ENCODE measurements around the gene PLEKHA4. TPM values are rescaled to one million over a fixed set of nuclear protein-coding genes. Genes with fewer than 3 reads are reported as not detected.

The PLEKHA4 gene
- total and polyA plus RNA-seq, 9 of the 15 experiments (the other 6 are each of a cell fraction or from before 2014, with no cell fraction given): 0.07 to 30.8 (median 11.4) TPM

DNA sequence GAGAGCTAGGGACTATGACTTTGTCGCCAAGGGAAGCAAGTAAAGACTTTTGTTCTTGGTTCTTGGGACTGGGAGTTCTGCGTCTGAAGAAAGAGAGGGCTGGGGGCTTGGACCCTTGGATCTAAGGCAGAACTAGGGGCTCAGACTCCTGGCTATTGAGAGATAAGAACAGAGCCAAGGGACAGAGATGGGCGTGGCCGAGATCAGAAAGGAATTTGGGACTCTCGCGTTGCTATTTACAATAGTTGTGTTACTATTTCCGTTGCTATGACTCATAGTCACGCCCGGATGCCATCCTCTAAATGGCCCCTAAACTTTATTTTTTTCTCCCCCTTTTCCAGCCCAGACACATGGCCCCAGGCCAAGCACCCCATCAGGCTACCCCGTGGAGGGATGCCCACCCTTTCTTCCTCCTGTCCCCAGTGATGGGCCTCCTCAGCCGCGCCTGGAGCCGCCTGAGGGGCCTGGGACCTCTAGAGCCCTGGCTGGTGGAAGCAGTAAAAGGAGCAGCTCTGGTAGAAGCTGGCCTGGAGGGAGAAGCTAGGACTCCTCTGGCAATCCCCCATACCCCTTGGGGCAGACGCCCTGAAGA lies 4.6 kb upstream of the PLEKHA4 start (continued):
- TF ChIP-seq, protein P1, sequence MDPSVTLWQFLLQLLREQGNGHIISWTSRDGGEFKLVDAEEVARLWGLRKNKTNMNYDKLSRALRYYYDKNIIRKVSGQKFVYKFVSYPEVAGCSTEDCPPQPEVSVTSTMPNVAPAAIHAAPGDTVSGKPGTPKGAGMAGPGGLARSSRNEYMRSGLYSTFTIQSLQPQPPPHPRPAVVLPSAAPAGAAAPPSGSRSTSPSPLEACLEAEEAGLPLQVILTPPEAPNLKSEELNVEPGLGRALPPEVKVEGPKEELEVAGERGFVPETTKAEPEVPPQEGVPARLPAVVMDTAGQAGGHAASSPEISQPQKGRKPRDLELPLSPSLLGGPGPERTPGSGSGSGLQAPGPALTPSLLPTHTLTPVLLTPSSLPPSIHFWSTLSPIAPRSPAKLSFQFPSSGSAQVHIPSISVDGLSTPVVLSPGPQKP (CRISPR knock-in tag; IDR thresholded peaks at IDR 0.05): no peak
- no peak for TF ChIP-seq ZNF766 (CRISPR knock-in tag; conservative IDR thresholded peaks at IDR 0.05)
- TF ChIP-seq ZNF408 (CRISPR knock-in tag; IDR thresholded peaks at IDR 0.05; ENCODE audit: low read depth): no peak
- TF ChIP-seq, protein P2, sequence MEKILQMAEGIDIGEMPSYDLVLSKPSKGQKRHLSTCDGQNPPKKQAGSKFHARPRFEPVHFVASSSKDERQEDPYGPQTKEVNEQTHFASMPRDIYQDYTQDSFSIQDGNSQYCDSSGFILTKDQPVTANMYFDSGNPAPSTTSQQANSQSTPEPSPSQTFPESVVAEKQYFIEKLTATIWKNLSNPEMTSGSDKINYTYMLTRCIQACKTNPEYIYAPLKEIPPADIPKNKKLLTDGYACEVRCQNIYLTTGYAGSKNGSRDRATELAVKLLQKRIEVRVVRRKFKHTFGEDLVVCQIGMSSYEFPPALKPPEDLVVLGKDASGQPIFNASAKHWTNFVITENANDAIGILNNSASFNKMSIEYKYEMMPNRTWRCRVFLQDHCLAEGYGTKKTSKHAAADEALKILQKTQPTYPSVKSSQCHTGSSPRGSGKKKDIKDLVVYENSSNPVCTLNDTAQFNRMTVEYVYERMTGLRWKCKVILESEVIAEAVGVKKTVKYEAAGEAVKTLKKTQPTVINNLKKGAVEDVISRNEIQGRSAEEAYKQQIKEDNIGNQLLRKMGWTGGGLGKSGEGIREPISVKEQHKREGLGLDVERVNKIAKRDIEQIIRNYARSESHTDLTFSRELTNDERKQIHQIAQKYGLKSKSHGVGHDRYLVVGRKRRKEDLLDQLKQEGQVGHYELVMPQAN (IDR thresholded peaks at IDR 0.05; ENCODE audit: borderline replicate concordance): no peak; the same call in 1 of the 2 replicates
- TF ChIP-seq ASH1L (IDR thresholded peaks at IDR 0.05; ENCODE audit: borderline replicate concordance, low read depth, partially characterized antibody): no peak
- TF ChIP-seq, protein P3, sequence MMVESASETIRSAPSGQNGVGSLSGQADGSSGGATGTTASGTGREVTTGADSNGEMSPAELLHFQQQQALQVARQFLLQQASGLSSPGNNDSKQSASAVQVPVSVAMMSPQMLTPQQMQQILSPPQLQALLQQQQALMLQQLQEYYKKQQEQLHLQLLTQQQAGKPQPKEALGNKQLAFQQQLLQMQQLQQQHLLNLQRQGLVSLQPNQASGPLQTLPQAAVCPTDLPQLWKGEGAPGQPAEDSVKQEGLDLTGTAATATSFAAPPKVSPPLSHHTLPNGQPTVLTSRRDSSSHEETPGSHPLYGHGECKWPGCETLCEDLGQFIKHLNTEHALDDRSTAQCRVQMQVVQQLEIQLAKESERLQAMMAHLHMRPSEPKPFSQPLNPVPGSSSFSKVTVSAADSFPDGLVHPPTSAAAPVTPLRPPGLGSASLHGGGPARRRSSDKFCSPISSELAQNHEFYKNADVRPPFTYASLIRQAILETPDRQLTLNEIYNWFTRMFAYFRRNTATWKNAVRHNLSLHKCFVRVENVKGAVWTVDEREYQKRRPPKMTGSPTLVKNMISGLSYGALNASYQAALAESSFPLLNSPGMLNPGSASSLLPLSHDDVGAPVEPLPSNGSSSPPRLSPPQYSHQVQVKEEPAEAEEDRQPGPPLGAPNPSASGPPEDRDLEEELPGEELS (CRISPR knock-in tag; IDR thresholded peaks at IDR 0.05; ENCODE audit: borderline replicate concordance): no peak
- TF ChIP-seq FOXK1 (CRISPR knock-in tag; IDR thresholded peaks at IDR 0.05; ENCODE audit: borderline replicate concordance): no peak
- TF ChIP-seq ZNF24 (IDR thresholded peaks at IDR 0.05): no peak
- no peak for TF ChIP-seq HCFC1 (IDR thresholded peaks at IDR 0.05; ENCODE audit: low read depth, low read length)
- TF ChIP-seq, protein P4, sequence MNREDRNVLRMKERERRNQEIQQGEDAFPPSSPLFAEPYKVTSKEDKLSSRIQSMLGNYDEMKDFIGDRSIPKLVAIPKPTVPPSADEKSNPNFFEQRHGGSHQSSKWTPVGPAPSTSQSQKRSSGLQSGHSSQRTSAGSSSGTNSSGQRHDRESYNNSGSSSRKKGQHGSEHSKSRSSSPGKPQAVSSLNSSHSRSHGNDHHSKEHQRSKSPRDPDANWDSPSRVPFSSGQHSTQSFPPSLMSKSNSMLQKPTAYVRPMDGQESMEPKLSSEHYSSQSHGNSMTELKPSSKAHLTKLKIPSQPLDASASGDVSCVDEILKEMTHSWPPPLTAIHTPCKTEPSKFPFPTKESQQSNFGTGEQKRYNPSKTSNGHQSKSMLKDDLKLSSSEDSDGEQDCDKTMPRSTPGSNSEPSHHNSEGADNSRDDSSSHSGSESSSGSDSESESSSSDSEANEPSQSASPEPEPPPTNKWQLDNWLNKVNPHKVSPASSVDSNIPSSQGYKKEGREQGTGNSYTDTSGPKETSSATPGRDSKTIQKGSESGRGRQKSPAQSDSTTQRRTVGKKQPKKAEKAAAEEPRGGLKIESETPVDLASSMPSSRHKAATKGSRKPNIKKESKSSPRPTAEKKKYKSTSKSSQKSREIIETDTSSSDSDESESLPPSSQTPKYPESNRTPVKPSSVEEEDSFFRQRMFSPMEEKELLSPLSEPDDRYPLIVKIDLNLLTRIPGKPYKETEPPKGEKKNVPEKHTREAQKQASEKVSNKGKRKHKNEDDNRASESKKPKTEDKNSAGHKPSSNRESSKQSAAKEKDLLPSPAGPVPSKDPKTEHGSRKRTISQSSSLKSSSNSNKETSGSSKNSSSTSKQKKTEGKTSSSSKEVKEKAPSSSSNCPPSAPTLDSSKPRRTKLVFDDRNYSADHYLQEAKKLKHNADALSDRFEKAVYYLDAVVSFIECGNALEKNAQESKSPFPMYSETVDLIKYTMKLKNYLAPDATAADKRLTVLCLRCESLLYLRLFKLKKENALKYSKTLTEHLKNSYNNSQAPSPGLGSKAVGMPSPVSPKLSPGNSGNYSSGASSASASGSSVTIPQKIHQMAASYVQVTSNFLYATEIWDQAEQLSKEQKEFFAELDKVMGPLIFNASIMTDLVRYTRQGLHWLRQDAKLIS (CRISPR knock-in tag; IDR thresholded peaks at IDR 0.05): no peak
- TF ChIP-seq, protein P5, sequence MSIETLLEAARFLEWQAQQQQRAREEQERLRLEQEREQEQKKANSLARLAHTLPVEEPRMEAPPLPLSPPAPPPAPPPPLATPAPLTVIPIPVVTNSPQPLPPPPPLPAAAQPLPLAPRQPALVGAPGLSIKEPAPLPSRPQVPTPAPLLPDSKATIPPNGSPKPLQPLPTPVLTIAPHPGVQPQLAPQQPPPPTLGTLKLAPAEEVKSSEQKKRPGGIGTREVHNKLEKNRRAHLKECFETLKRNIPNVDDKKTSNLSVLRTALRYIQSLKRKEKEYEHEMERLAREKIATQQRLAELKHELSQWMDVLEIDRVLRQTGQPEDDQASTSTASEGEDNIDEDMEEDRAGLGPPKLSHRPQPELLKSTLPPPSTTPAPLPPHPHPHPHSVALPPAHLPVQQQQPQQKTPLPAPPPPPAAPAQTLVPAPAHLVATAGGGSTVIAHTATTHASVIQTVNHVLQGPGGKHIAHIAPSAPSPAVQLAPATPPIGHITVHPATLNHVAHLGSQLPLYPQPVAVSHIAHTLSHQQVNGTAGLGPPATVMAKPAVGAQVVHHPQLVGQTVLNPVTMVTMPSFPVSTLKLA (conservative IDR thresholded peaks at IDR 0.05): no peak
- TF ChIP-seq ZNF224 (CRISPR knock-in tag; IDR thresholded peaks at IDR 0.05): no peak
- no peak for TF ChIP-seq ZC3H8 (IDR thresholded peaks at IDR 0.05)
- no peak for TF ChIP-seq ARHGAP35 (IDR thresholded peaks at IDR 0.05; ENCODE audit: partially characterized antibody)
- no peak for TF ChIP-seq SPI1 (IDR thresholded peaks at IDR 0.05; ENCODE audit: borderline replicate concordance, low read depth, low read length)
- no peak for TF ChIP-seq ZNF3 (CRISPR knock-in tag; IDR thresholded peaks at IDR 0.05)
- no peak for TF ChIP-seq ZNF717 (CRISPR knock-in tag; IDR thresholded peaks at IDR 0.05)
- no peak for TF ChIP-seq ZFP30 (CRISPR knock-in tag; IDR thresholded peaks at IDR 0.05; ENCODE audit: borderline replicate concordance)
